ENCODE measurements around the gene SEC24B.

The SEC24B gene

DNA sequence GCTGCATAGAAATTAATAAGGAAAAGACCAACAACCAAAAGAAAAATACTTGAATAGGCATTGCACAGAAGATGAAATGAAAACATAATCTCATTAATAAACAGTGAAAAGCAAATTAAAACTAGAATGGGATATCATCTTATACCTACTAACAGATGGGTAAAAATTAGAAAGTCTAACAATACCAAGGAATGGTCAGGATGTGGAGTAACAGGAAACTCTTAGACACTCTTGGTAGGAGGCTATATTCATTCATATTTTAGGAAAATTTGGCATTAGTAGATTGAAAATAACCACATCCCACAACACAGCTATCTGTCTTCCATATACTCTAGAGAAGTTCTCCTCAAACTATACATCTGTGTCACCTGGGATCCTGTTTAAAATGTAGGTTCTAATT is 36.3 kb downstream of the SEC24B start:
- no peak for TF ChIP-seq ZFX (IDR thresholded peaks at IDR 0.05; ENCODE audit: borderline replicate concordance)
- TF ChIP-seq, protein P1, sequence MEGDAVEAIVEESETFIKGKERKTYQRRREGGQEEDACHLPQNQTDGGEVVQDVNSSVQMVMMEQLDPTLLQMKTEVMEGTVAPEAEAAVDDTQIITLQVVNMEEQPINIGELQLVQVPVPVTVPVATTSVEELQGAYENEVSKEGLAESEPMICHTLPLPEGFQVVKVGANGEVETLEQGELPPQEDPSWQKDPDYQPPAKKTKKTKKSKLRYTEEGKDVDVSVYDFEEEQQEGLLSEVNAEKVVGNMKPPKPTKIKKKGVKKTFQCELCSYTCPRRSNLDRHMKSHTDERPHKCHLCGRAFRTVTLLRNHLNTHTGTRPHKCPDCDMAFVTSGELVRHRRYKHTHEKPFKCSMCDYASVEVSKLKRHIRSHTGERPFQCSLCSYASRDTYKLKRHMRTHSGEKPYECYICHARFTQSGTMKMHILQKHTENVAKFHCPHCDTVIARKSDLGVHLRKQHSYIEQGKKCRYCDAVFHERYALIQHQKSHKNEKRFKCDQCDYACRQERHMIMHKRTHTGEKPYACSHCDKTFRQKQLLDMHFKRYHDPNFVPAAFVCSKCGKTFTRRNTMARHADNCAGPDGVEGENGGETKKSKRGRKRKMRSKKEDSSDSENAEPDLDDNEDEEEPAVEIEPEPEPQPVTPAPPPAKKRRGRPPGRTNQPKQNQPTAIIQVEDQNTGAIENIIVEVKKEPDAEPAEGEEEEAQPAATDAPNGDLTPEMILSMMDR (IDR thresholded peaks at IDR 0.05) = no peak
- H3K27ac ChIP-seq = no peak overlapping the region

DNA sequence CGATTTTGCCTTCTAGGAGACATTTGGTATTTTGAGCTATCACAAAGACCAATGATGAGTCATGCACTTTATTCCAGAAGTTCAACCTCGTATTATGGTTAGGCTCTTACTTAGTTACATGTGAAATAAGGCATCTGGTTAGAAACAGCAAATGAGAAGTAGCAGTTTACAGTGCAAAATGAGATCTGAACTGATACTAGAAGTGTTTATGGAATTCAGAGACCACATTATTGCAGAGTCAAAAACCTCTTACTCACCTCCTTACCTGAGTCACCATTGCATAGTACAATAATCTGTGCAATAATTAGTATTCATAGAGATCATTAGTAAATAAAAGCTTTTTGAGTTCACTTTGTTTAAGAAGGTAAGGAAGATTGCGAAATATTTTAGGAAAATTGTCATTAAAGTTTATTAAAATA is 38.7 kb downstream of the SEC24B start:
- no peak for TF ChIP-seq ZFX (IDR thresholded peaks at IDR 0.05; ENCODE audit: borderline replicate concordance)
- TF ChIP-seq, protein P1 (IDR thresholded peaks at IDR 0.05) = no peak
- no peak overlapping the region for H3K27ac ChIP-seq

DNA sequence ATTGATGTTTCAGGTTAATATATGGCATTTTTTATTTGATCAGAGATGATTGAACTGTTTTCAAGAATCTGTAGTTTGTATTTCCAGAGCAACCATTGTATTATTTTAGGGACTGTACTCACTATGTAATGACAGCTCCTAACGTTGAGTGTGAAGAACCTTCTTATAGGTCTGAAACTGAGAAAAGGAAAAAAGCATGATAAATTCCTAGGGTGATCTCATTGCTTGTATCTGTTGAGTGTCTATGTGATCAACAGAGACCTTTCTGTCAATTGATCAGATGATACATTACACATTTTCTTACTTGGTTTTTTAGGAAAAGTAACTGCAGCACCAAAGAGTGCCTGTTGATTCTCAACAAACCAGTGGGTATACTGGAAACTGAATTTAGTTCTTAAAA is 40.2 kb downstream of the SEC24B start:
- TF ChIP-seq, protein P1 (IDR thresholded peaks at IDR 0.05) = no peak
- TF ChIP-seq ZFX (IDR thresholded peaks at IDR 0.05; ENCODE audit: borderline replicate concordance) = no peak
- no peak overlapping the region for H3K27ac ChIP-seq

DNA sequence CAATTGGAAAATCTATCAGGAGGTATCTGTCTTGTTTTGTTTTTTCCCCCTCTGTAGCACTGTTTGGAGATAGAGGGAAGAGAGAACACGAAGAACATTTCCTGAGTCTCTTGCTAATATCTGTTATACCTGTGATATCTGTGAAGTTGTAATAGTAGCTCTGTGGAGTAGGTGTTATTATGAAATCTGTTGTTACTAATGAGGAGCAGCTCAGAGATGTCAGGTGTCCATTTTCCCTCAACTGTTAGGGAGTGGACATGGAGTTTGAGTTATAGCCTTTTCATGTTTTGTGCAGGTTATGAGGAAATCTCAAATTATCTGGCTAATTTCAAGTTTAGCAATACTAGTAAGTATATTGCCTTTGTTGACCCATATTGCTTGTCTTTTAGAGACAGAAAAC is 52.4 kb downstream of the SEC24B start:
- TF ChIP-seq, protein P1 (IDR thresholded peaks at IDR 0.05) = no peak
- TF ChIP-seq ZFX (IDR thresholded peaks at IDR 0.05; ENCODE audit: borderline replicate concordance) = no peak
- H3K27ac ChIP-seq = no peak overlapping the region

DNA sequence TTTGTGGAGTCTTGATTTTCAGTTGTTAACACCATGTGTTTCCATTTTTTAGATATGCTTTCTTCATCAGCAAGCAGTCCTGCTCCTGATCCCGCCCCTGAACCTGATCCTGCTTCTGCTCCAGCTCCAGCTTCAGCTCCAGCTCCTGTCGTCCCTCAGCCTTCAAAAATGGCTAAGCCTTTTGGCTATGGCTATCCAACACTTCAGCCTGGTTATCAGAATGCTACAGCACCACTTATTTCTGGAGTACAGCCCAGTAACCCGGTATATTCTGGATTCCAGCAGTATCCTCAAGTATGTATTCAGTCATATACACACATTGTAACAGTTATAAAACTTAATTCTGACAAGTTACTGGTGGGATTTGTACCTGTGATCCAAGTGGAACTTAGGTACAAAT is 60.9 kb downstream of the SEC24B start:
- TF ChIP-seq, protein P1 (IDR thresholded peaks at IDR 0.05) = no peak
- H3K27ac ChIP-seq = no peak overlapping the region

DNA sequence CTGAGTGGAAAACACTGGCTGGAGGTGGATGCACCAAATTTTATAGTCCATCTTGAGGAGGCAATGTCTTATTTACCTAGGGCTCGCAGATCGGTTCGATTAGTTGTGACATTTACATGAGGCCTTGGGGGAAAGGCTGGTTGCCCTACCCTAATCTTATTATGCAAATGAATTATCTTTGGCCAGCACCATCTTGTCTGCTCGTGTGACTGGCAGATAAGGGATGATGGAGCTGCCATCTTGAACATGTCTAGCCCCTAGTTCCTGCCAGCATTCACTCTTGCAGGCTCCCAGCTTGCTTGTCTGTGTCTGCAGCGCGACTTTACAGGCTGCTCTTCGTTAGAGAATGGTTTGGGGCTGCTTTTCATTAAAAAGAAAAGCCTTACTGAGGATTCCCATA is 61.9 kb downstream of the SEC24B start:
- no peak overlapping the region for H3K27ac ChIP-seq
- TF ChIP-seq, protein P1 (IDR thresholded peaks at IDR 0.05) = no peak
- TF ChIP-seq ZFX (IDR thresholded peaks at IDR 0.05; ENCODE audit: borderline replicate concordance) = no peak

DNA sequence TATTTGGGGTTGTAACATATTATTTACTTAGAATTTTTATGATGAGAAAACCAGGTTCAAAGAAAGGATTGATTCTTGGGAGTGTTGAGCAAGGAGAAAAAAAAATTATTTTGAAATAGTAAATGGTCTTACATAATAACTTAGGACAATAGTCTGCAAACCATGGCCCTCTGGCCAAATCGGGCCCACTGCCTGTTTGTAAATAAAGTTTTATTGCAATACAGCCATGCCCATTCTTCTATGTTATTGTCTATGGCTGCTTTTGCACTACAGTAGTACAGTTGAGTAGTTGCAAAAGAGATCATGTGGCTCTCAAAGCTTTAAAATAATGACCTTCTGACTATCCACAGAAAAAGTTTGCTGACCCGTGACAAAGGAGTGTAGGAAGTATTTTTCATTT is 63.3 kb downstream of the SEC24B start:
- no peak for TF ChIP-seq ZFX (IDR thresholded peaks at IDR 0.05; ENCODE audit: borderline replicate concordance)
- H3K27ac ChIP-seq = no peak overlapping the region

DNA sequence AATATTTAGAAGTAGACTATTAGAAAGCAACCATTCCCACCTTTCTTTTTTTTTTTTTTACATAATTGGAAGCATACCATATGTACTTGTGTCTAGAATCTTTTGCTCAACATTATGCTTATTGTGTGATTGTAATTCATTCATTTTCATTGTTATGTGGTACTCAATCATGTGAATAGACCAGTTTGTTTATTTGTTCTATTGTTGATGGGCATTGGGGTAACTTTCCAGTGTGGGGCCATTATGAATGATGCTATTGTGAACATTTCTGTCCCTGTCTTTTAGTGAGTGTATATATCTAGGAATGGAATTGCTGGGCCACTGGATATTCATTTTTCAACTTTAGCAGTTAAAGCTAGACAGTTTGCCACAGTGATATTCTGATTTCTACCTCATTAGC is 63.9 kb downstream of the SEC24B start:
- TF ChIP-seq, protein P1 (IDR thresholded peaks at IDR 0.05) = no peak
- no peak for TF ChIP-seq ZFX (IDR thresholded peaks at IDR 0.05; ENCODE audit: borderline replicate concordance)
- H3K27ac ChIP-seq = no peak overlapping the region

Measured in 22Rv1 (cell line).